ENCODE data around the gene DNAAF5.

GRCh38 chr7:724298-724697 is 2.2 kb upstream of the DNAAF5 start:
- no peak for TF ChIP-seq CTCF (IDR thresholded peaks at IDR 0.05)
- no peak for TF ChIP-seq POLR2A (IDR thresholded peaks at IDR 0.05)
